GM18508 (cell line): Measurements from ENCODE around the gene CEBPG.

ENCODE experiments used
- ATAC-seq: cut with Tn5 transposase; IDR thresholded peaks from one replicate; pipeline ENCODE4 v1.9.1; 2021; ENCODE audit warnings: moderate number of reproducible peaks; ENCODE audit not compliant: insufficient read depth, unreplicated experiment

CEBPG gene

DNA sequence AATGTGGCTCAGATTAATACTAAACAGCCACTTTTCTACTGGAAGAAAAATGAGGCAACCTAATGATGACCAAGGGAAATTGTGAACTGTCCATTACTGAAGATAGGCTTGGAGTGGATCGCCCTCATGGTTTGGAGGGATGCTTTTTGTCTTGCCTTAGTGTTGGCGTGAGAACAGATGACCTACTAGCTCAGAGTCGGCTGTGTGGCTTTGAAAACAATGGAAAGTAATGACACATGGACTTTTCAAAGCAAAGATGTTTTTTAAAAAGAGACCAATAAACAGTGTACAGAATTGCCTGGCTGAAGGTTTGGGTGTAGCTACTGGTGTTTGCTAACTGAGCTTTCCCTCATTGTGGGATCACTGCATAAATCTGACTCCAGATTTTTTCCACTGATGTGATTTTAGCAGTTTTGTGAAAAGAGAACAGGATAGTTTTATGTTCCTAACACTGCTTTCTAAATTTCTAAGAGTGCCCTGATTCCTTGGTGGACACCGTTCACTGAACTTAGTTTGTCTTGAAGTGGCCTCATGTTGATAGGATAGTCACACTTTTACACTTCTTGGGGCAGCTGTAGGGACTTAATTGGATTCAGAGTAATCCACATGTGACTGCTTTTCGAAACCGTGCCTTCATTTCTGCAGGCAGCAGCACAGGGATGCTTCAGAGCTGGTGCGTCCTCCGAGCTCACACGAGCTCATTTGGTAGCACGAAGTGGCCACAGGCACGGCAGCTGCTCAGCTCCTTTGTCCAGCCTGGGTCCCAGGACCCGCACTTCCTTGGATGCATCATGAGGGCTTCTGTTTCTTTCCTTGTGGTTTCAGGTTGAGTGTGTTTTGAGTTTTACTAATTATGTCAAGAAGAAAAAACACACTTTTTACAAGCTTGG lies 4.3 kb downstream of the CEBPG start:
- ATAC-seq = no peak

DNA sequence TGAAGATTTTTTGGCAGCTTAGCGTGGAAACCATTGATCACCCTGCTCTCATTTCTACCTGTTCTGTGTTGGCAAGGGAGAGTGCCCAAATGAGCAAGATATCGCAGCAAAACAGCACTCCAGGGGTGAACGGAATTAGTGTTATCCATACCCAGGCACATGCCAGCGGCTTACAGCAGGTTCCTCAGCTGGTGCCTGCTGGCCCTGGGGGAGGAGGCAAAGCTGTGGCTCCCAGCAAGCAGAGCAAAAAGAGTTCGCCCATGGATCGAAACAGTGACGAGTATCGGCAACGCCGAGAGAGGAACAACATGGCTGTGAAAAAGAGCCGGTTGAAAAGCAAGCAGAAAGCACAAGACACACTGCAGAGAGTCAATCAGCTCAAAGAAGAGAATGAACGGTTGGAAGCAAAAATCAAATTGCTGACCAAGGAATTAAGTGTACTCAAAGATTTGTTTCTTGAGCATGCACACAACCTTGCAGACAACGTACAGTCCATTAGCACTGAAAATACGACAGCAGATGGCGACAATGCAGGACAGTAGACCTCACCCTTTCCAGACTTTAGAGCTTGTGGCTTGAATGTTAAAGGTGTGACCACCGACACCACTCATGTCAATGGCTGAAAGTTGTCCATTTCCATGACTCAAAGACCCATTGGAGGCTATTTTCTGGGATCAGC lies 5.8 kb downstream of the CEBPG start:
- ATAC-seq = no peak

DNA sequence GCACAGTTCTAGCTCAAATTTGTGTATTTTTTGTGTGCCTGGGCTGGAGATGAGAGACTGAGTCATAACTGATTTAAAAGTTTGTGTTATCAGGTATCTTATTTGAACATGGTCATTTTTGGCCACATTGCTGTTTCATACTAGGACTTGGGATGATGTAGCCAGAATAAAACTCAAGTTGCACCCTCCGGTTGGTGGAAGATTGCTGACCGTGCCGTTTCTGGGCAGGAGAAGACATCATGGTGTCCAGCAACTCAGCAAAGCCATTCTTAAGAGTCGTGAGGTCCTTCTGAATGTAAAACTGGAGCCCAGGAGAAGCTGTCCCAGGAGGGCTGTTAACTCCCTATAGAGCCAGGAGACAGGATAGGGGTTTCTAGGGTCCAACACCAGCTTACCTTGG lies 7.6 kb downstream of the CEBPG start:
- ATAC-seq = no peak

DNA sequence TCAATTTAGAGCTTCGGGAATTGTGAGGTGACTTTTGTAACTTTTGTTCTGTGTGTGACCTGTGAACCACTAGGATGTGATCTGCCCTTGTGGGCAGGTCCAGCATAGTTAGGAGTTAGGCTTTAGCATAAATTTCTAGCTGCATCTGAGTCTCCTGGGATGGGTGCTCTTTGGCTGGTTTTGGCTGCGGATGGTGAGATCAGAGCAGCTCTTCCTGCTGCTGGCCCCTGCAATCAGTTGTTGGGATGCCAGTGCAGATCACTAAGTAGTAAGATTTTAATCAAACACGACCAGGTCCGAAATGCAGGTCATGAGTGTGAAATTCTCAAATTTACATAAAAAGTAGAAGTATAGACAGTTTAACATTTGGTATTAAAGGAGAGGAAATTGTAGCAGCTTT lies 8.5 kb downstream of the CEBPG start:
- ATAC-seq = no peak

DNA sequence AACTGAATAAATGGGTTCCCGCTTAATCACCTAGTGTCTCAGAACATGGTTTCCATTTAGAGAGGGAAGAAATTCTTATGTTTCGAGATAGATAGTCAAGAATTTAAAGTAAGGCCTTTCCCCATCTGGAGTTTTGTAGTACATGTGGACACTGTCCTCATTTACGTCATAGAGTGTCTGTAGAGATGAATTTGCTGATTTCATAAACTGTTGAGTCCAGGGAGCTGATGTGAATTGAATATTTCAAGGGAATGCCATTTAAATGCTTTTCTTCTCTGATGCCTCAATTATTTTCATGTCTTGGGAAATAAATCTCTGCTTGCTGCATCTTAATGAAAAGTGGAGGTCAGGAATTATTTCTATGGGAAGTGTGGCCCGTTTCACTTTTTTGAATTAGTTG lies 9.5 kb downstream of the CEBPG start:
- no peak for ATAC-seq

DNA sequence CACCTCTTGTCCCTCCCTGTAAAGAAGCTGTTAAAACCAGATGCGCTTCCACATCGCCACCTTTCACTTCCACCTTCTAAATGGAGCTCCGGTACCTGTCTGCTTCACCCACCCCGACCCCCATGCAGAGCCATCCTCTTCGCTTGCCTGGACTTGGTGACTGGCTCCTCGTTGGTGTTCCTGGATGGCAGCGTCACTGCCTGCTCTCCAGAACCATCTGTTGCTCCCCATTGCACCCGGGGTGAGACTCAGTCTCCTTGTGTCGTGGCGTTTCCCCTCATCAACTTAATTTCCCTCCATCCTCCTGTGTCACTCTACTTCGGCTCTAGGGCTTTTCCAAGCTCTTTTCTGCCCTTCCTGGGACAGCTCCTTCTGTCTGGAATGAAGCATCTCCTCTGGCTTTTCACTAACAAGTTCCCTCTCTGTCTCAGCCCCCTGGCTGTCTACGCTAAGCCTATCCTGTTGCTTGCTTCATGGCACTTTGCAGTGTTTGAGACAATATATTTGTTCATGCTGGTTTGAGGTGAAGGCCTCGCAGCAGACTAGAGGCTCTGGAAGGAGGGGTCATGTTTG lies 10.3 kb downstream of the CEBPG start:
- ATAC-seq = no peak

DNA sequence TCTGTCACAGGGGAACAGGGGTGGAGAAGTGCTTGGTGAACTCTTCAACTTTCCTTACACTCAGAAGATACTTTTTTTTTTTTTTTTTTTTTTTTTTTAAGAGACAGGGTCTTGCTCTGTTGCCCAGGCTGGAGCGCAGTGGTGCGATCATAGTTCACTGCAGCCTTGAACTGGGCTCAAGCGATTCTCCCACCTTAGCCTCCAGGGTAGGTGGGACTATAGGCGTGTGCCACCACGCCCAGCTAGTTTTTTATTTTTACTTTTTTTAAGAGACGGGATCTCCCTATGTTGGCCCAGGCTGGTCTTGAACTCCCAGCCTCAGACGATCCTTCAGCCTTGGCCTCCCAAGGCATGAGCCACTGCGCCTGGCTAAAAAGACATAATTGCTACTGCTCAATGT lies 11.5 kb downstream of the CEBPG start:
- no peak for ATAC-seq

DNA sequence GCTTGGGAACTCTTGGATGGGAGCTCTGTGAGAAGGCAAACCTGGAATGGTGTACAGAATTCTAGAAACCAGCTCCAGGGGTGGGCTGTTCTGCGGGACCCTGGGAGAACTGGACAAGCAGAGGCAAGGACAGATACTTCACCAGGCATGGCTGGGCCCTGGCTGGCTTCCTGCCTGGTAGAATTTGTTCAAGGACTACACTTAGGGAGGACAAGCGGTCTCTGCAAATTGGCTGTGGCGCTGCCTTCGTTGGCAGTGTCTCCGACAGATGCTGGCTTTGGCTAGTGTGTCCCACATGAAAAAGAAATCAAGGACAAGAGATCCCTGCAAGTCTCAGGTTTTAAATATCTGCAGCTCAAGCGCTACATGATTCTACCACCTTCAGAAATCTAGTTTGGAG lies 12.4 kb downstream of the CEBPG start:
- no peak for ATAC-seq

DNA sequence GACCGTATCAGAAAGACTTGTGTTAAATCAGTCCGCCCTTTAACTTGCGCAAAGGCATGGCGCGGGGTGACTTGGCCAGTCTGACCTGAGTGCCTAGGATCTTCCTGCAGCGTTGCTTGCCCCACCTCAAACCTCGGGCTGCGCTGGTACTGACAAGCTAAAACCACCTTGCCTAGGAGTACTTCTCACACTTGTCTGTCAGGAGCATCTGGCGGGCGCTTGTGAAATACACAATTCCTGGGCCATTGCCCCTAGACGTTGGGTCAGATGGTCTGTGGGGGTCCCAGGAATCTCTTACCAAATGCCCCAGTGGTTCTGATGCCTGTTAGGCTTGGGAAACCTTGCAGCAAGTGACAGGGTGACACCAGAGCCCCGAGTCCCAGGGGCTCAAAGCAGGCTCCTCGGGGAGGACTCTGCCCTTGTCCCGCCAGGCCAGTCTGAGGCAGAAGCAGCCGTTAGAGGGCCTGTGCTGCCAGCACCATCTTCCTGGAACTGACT lies 12.9 kb downstream of the CEBPG start:
- no peak for ATAC-seq

DNA sequence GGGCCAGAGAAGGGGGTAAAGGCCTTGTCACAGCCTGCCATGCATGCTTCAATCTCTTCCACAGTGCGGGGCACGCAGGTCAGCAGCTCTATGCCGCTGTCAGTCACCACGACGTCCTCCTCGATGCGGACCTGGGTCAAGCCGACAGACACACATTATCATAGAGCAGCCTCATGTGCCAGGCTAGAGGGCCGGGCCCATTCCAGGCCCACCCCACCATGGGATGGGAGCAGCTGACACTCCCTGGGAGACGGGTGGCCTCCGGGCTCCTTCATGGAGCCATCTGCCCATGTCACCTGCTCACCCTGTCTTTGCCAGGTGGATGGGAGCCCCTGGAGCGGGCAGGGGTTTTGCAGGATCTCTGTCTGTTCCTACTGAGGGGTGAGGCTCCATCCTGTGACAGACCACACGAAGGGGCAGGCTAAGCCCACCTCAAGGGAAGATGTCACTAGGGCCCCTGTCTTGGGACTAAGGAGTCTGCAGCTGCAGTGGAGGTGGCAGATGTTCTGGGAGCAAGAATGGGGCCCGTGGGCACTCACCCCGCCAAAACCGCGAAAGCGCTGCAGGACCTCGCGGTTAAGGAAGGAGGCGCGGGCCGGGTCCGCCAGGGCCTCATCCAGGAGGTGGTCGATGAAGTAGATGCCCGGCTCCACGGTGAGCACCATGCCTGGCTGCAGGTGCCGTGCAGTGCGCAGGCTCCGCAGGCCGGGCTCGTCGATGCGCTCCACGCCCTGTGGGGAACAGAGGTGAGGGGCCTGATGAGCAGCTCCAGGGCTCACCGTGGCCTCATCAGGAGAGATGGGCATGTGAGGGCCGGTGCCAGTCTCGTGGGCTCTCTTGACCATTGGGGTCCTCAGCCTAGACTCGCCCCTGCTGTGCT lies 14.1 kb downstream of the CEBPG start:
- ATAC-seq = no peak

DNA sequence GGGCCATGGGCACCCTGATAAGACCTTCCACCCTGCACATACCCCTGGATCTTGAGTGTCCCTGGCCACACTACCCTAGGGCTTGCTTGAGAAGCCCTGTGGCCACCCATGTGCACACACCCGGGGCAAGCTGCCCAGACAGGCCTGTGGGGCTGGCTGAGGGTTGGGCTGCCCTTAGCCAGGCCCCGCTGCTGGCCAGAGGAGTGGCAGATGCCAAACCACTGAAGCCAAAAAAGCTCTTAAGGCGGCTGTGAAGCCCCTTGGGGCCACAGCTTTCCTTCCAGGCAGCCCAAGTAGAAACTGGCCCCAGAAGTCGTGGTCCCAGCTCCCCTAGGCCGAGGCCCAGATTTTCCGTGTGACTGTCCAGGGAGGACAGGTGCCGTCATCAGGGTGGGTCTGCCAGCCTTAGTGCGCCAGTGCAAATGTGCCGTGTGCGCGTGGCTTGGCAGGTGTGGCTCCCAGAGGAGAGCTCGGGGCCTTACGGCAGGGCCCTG lies 14.8 kb downstream of the CEBPG start:
- ATAC-seq = no peak

DNA sequence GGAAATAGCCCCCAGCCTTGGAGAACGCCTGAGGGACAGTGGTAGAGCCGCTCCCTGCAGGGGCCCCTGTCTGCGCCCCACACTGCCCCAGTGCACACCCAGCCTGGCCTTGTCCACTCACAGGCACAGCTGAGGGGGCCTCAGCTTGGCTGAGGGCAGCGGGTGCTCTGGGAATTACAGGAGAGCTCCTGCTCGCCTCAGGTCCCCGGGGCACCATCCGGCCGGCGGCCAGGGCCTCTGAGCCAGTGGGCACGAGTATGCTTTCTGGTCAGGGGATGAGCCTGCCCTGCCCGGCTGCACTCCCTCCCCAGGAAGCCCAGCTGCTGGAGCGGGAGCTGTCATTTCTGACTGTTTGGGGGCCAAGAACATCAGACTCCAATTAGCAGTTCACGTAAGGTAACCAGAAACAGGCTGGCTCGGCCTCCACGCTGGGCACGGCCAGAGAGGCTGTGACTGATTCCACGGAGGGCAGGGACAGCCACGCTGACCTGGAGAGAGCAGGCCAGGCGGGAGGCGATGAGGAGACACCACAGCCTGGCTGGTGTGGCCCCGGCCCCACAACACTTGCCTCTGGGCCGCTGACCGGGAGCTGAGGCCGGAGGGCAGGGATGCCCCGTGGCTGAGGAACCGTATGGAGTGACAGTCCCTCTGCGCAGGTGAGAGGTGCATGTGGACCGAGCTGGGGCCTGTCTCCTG lies 15.4 kb downstream of the CEBPG start:
- ATAC-seq = no peak

DNA sequence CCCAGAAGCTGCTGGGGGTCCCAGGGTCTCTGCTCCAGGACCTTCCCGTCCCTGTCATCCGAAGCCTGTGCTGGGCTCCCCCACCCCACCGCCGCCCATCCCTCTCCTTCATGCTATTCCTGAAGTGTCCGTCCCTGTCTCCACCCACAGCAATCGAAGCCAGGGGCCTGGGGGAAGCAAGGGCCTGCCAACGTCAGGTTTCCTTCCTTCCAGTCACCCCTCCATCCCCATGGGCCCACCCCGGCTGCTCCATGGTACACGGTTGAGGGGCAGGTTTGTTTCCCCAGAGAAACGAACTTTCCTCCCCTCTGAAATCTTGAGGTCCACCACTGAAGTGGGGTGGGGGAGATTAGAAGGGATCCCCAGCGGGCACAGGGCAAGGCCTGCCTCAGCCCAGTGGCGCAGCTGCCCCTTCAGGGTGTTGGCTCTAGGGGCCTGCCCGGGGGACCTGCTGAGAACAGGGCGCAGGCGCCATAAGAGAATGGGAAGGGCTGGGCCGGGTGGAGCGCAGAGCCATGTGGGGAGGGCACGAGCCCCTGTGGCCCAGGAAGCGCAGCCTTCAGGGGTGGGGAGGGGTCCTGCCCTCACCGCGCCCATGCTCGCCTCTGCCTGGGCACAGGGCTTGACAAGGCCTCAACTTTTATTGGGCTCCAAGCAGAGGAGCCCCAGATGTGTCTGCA lies 16.1 kb downstream of the CEBPG start:
- no peak for ATAC-seq

DNA sequence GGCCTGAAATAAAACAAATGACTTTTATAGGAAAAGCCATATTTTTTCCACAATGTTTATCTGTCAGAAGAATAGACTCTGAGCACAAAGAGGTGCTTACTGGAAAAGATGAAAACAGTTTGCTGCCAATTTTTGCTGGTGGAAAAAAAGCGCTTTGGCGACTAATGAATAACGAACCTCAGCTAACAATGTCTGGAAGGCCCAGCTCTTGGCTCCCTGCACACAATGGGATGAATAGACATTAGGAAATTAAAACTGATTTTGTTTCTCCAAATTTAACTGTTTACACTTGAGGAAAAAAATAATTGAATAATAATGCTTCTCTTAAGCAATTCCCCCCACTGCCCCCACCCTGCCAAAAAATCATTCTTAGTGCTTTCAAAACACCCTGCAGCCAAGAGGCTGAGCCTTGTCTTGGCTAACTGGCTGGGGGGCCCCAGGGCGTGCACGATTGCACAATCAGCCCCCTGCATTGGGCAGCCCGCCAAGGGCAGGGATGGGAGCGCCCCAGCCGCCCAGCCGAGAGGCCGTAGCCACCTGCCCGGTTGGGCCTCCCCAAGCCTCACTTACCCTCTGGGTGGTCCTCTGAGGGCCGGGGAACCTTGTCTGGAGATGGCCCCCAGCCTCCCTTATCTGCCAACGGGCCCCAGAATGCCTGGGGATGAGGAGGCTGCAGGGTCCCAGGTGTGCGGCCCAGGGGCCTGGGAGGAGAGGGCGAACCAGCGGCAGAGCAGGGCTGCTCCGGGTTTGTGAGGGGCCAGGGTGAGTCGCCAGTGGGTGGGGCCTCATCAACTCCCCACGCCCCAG lies 16.8 kb downstream of the CEBPG start:
- ATAC-seq = no peak

DNA sequence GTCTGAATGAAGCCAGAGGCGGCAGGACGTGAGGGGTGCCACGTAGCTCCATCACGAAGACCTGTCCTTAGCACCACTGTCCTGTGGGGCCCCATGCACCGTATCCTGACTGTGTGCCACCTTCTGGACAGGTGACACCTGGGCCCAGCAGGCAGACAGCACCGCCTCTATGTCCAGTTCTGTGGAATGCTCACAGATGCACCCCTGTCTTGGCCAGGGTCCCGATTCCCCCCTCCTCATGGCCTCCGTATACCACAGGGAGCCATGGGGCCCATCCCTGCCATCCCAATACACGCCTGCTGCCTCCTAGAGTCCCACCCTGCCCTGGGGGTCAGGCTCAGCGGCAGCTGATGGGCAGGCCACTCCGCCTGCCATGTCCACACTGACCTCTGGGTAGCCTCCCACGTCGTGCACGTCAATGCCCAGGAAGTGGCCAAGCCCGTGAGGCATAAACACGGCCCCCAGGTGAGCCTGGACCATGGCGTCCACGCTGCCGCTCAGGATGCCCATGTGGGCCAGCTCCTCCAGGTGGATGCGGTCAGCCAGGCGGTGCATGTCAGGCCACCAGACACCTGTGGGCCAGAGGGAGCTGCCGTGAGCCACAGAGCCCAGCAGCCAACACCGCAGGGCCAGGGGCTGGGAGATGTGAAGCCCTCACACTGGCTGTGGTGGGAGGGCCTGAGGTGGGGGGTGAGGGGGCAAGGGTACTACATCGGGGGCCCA lies 17.6 kb downstream of the CEBPG start:
- ATAC-seq = no peak

DNA sequence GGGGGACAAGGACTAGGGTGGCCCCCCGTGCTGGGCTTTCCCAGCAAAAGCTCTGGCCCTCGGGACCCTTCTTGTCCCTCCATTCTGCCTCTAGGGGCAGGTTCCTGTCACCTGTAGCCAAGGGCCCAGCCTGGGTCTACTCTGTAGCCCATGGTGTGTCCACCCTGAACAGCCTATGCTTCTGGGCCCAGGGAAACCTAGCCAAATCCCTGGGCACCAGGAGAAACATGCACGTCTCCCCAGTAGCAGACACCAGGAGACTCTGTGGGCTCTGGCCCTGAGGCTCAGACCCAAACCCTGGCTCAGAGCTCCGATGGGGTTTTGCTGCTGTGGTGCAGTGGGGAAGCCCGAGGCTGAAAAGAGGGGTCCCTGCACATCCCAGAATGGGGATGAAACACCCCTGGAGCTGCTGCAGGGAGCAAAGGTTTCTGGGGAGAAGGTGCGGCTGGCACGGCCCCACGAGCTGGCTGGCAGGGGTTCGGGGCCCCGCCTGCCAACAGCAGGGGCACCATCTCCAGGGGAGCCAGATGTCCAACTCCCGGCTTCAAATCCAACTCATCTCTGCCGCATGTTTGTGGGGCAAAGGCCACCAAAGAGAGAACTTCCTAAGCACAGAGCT lies 18.2 kb downstream of the CEBPG start:
- ATAC-seq = no peak
